GM21528 (cell line): ENCODE data around the gene GPC2.
"Not testable (repeated sequence)": the region's sequence is repeated elsewhere in the genome, so short reads cannot be mapped to it uniquely, and the experiment has no call there.

ENCODE experiments used
- ATAC-seq: cut with Tn5 transposase; IDR thresholded peaks from one replicate; pipeline ENCODE4 v1.9.1; 2021; ENCODE audit warnings: mild to moderate bottlenecking, moderate library complexity; ENCODE audit not compliant: unreplicated experiment, low FRiP score

GPC2 gene, protein sequence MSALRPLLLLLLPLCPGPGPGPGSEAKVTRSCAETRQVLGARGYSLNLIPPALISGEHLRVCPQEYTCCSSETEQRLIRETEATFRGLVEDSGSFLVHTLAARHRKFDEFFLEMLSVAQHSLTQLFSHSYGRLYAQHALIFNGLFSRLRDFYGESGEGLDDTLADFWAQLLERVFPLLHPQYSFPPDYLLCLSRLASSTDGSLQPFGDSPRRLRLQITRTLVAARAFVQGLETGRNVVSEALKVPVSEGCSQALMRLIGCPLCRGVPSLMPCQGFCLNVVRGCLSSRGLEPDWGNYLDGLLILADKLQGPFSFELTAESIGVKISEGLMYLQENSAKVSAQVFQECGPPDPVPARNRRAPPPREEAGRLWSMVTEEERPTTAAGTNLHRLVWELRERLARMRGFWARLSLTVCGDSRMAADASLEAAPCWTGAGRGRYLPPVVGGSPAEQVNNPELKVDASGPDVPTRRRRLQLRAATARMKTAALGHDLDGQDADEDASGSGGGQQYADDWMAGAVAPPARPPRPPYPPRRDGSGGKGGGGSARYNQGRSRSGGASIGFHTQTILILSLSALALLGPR

DNA sequence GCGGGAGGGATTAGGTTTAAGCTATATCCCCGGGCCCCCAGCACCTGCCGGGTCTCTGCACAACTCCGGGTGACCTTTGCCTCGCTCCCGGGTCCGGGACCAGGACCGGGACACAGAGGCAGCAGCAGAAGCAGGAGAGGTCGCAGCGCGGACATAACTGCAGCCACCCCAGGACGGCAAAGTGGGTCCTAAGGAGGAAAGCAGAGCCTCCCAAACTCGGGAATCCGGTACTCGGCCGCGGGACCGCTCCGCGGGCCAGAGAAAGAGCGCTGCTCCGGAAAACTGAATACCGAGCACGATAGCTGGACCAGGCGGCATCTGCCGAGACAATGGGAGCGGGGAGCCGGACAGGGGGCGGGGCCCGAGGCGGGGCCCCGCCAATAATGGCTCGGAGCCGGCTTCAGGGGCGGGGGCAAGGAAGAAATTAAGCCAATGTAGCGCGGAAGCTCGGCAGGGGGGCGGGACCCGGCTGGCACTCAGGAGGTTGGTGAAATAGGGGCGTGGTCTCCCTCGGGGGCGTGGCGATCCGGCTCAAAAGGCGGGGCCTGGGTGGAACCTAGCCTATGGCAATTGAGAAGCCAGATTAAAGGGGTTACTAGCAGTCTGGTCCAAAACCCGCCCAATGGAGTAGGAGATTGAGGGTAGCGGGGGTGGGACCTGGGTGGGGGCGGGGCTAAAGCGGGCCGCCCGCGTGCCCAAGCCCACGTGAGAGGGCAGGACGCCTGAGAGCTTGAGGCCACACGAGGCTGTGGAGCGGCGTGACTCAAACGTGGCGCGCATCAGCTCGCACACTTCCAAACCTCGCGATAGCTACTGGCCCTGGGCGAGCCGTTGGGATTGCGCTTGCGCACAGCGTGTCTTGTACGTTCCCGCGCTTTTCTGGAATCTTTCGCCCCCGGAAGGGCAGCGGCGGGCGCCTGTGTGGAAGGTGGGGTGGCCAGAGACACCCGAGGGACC lies at the start of gene GPC2, which contains the start of gene STAG3:
Gene GPC2 (minus strand): TSS at position 337 of the 957 bp plus-strand sequence. CDS start 182 bp downstream, at position 155.
Gene STAG3 (plus strand): TSS at position 874 of the 957 bp plus-strand sequence. CDS start 2,639 bp downstream, outside the sequence.
- peak; percentile 91 for ATAC-seq

DNA sequence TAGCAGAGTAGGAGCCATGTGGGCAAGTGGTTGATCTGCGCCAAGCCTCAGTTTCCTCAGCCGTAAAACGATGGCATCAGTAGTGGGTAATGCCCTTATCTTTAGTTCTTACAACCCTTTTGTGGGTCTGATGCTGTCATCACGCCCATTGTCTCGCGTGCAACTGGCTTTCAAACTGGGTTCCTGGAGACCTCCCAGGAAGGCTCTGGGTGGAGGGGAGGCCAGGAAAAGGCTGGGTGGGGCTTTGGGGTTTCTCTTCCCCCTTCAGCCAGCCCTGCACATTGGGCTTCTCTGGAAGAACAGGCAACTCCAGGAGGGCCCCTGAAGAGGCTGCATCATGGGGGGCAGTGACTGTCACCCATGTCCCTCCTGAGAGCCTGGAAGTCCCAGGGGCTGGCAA lies 47.7 kb upstream of the GPC2 start:
- ATAC-seq: not testable (repeated sequence)

GRCh38 chr7:100223376-100223927 lies 46.3 kb upstream of the GPC2 start:
- not testable (repeated sequence) for ATAC-seq

DNA sequence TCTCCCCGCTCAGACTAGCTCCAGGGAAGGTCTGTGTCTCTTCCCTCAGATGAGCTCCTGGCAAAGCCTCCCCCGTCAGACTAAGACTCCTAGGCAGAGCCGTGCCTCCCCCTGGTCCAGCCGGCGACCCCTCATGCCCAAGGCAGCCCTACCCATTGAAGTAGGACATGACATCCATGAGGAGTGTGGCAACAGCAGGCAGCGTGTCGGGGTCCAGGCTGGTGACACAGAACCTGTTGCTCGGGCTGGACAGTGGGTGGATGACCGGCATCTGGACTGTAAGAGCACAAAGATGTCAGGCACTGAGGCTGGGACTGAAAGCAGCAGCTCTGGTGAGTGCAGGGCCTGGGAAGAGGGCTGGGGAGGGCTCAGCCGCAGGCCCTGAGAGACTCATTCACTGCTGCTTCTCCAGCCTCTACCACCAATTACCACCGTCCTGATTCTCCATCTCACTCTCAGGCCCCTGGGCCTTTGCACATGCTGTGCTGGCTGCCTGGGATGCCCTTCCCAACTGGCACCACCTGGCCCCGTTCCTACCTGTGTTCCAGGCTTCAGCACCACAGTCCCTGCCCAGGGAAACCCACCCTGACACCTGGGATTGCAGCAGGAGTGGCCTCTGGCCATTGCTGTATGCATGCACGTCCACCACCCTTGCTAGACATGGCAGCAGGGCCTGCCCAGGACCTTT lies 45.4 kb upstream of the GPC2 start:
- ATAC-seq: no peak

- ATAC-seq: no peak
Observed at GRCh38 chr7:100221767-100222444, 44.7 kb upstream of the GPC2 start.

- ATAC-seq: peak; percentile 47
Observed at GRCh38 chr7:100221231-100221718, 44.1 kb upstream of the GPC2 start.

DNA sequence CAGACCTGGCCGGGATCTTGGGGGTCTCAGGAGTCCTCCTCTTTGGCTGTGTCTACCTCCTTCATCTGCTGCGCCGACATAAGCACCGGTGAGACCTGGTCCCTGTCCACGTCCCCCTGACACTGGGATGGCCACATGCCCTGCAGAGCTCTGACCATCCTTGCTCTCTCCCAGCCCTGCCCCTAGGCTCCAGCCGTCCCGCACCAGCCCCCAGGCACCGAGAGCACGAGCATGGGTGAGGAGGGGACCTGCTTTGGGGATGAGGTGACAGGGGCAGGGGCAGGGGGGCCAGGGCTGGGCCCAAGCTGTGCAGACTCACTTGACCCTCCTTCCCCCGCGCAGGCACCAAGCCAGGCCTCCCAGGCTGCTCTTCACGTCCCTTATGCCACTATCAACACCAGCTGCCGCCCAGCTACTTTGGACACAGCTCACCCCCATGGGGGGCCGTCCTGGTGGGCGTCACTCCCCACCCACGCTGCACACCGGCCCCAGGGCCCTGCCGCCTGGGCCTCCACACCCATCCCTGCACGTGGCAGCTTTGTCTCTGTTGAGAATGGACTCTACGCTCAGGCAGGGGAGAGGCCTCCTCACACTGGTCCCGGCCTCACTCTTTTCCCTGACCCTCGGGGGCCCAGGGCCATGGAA lies 43.5 kb upstream of the GPC2 start:
- ATAC-seq: peak; percentile 4

DNA sequence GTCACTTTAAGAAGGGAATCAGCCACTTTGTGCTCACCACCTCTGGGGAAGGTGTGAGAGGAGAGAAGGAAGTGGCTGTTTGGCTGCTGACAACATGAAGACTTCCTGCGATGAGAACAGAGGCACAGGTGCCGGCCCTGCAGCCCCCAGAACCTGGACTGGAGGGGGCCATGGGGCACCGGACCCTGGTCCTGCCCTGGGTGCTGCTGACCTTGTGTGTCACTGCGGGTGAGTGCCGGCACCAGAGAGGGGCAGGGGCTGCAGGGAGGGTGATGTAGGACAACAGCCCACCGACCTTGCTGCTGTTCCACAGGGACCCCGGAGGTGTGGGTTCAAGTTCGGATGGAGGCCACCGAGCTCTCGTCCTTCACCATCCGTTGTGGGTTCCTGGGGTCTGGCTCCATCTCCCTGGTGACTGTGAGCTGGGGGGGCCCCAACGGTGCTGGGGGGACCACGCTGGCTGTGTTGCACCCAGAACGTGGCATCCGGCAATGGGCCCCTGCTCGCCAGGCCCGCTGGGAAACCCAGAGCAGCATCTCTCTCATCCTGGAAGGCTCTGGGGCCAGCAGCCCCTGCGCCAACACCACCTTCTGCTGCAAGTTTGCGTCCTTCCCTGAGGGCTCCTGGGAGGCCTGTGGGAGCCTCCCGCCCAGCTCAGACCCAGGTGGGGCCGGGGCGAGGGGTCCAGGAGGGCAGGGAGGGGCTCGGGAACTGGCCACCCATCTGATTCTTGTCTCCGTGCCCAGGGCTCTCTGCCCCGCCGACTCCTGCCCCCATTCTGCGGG lies 42.8 kb upstream of the GPC2 start, which contains the start of gene PVRIG:
Gene PVRIG (plus strand): TSS at position 149 of the 785 bp plus-strand sequence. CDS start 22 bp downstream, at position 171.
- ATAC-seq: not testable (repeated sequence)

GRCh38 chr7:100219271-100219737 lies 42.1 kb upstream of the GPC2 start:
- no peak for ATAC-seq

DNA sequence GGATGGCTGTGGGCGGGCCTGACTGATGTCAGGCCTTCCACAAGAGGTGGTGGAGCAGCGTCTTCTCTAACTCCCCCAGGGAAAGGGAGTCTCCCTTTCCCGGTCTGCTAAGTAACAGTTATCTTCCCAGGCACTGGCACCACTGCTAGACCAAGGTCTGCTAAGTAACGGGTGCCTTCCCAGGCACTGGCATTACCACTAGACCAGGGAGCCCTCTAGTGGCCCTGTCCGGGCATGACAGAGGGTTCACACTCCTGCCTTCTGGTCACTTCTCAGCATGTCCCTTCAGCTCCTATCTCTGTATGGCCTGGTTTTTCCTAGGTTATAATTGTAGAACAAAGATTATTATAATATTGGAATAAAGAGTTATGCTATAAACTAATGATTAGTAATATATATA lies 40.8 kb upstream of the GPC2 start:
- ATAC-seq: peak; percentile 6

- ATAC-seq: no peak
Observed at GRCh38 chr7:100215895-100216294, 38.7 kb upstream of the GPC2 start.

- not testable (repeated sequence) for ATAC-seq
Observed at GRCh38 chr7:100214356-100214755, 37.2 kb upstream of the GPC2 start.

GRCh38 chr7:100213672-100214071 lies 36.5 kb upstream of the GPC2 start:
- no peak for ATAC-seq

DNA sequence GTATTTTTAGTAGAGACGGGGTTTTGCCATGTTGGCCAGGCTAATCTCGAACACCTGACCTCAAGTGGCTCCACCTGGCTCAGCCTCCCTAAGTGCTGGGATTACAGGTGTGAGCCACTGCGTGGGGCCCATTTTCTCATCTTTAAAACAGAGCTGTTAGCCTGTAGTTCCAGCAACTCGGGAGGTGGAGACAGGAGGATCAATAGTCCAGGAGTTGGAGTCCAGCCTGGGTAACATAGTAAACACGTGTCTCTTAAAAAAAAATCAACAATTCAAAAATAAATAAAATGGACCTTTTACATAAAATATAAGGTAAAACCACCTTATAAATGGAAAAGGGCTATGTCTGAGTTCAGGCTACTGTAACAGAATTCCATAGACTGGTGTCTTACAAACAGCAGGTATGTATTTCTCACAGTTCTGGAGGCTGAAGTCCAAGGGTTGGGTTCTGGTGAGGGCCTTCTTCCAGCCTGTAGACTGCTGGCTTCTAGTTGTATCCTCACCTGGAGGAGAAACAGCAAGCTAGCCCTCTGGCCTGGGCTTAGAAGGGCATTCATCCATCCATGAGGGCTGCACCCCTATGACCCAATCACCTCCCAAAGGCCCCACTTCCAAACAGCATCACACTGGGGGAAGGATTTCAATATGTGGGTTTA lies 35.6 kb upstream of the GPC2 start:
- ATAC-seq: no peak

GRCh38 chr7:100211342-100211780 lies 34.2 kb upstream of the GPC2 start:
- no peak for ATAC-seq

- no peak for ATAC-seq
Observed at GRCh38 chr7:100210805-100211204, 33.6 kb upstream of the GPC2 start.

DNA sequence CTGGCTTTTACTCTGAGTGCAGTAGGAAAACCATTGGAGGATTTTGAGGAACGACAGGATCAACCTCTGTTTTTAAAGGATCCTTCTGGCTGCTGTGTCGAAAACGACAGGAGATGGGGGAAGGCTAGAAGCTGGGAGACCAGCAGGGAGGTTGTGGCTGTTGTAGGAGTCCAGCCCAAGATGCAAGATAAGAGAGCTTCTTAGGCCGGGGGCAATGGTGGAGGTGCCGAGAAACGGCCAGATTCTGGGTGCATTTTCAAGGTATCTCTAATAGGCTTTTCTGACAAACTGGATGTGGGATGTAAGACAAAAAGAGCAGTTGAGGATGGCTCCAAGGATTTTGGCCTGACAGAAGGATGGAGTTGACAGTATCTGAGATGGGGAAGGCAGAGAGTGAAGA lies 32.3 kb upstream of the GPC2 start:
- ATAC-seq: no peak
